ENCODE results near the gene SIX2. TPM values are rescaled to one million over a fixed set of nuclear protein-coding genes. Genes with fewer than 3 reads are reported as not detected.

The SIX2 gene
- total RNA-seq, 1 donor from 2014 or later: not detected

- TF ChIP-seq EZH2phosphoT487 (IDR thresholded peaks at IDR 0.05) (no peak), EZH2 (IDR thresholded peaks at IDR 0.05) (no peak)
- TF ChIP-seq, protein P1, sequence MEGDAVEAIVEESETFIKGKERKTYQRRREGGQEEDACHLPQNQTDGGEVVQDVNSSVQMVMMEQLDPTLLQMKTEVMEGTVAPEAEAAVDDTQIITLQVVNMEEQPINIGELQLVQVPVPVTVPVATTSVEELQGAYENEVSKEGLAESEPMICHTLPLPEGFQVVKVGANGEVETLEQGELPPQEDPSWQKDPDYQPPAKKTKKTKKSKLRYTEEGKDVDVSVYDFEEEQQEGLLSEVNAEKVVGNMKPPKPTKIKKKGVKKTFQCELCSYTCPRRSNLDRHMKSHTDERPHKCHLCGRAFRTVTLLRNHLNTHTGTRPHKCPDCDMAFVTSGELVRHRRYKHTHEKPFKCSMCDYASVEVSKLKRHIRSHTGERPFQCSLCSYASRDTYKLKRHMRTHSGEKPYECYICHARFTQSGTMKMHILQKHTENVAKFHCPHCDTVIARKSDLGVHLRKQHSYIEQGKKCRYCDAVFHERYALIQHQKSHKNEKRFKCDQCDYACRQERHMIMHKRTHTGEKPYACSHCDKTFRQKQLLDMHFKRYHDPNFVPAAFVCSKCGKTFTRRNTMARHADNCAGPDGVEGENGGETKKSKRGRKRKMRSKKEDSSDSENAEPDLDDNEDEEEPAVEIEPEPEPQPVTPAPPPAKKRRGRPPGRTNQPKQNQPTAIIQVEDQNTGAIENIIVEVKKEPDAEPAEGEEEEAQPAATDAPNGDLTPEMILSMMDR (IDR thresholded peaks at IDR 0.05): no peak
Measured at GRCh38 chr2:45024097-45024496, 14.8 kb upstream of the SIX2 start.

GRCh38 chr2:45020439-45020838 lies 11.2 kb upstream of the SIX2 start:
- no peak overlapping the region for H3K4me3 Mint-ChIP-seq
- TF ChIP-seq EZH2 (IDR thresholded peaks at IDR 0.05) (no peak), EZH2phosphoT487 (IDR thresholded peaks at IDR 0.05) (no peak)
- TF ChIP-seq, protein P1 (IDR thresholded peaks at IDR 0.05): no peak
- Histone ChIP-seq H3K27ac (no peak overlapping the region), H3K36me3 (no peaks in the 10 kb centered on the region), H4K20me1 (ENCODE audit: low read depth) (no peaks in the 10 kb centered on the region), H3K9me3 (ENCODE audit: low read depth) (no peaks in the 10 kb centered on the region), H3K9ac (no peak overlapping the region), H2AFZ (replicated peaks) (no peak overlapping the region), H3F3A (ENCODE audit: low read depth) (no peaks in the 10 kb centered on the region), H3K4me1 (peaks cover 6% of the 10 kb centered on the region), H3K4me3 (no peak overlapping the region), H3K79me2 (ENCODE audit: low read depth) (no peaks in the 10 kb centered on the region), H3K4me2 (no peak overlapping the region), H3K27me3 (peaks cover 20% of the 10 kb centered on the region)
- no peaks in the 10 kb centered on the region for H3K9me3 Mint-ChIP-seq
- no peak for DNase-seq (ENCODE audit: low spot score)
- H3K27ac Mint-ChIP-seq: no peak overlapping the region
- H3K36me3 Mint-ChIP-seq: no peaks in the 10 kb centered on the region
- H3K27me3 Mint-ChIP-seq (ENCODE audit: insufficient read depth, low read depth): peaks cover 13% of the 10 kb centered on the region
- peaks cover 2% of the 10 kb centered on the region for H3K4me1 Mint-ChIP-seq

More at GRCh38 chr2:45024097-45024496, 14.8 kb upstream of the SIX2 start:
- Histone ChIP-seq H3K9ac (no peak overlapping the region), H2AFZ (replicated peaks) (no peak overlapping the region), H3K4me1 (no peaks in the 10 kb centered on the region), H3K27me3 (no peaks in the 10 kb centered on the region), H3K9me3 (ENCODE audit: low read depth) (no peaks in the 10 kb centered on the region), H3F3A (ENCODE audit: low read depth) (no peaks in the 10 kb centered on the region), H3K79me2 (ENCODE audit: low read depth) (no peaks in the 10 kb centered on the region), H3K27ac (no peak overlapping the region), H3K36me3 (no peaks in the 10 kb centered on the region), H4K20me1 (ENCODE audit: low read depth) (no peaks in the 10 kb centered on the region), H3K4me2 (no peak overlapping the region), H3K4me3 (no peak overlapping the region)
- H3K4me1 Mint-ChIP-seq: peaks cover 3% of the 10 kb centered on the region
- H3K27me3 Mint-ChIP-seq (ENCODE audit: insufficient read depth, low read depth): no peaks in the 10 kb centered on the region
- no peak overlapping the region for H3K27ac Mint-ChIP-seq
- H3K36me3 Mint-ChIP-seq: no peaks in the 10 kb centered on the region
- H3K4me3 Mint-ChIP-seq: no peak overlapping the region
- no peaks in the 10 kb centered on the region for H3K9me3 Mint-ChIP-seq
- no peak for DNase-seq (ENCODE audit: low spot score)

DNA sequence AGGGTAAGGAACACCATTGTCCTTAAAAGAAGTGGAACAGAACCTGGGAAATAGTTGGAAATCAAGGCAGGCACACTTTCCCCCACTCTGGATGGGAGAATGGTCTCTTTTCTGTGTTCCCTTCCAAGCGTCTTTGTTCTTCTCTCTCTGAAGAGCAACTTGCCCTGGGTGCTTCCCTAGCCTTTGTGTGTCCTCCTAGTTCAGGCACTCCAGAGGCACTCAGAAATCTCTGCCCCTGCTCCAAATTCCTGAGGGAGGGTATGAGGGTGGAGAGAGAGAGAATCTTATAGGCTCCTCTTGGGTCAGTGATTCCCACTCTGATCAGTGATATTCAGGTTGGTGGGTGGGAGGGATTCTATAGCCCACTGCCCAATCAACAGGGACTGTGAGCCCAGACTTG lies 8.8 kb upstream of the SIX2 start:
- Histone ChIP-seq H3K9ac (no peak overlapping the region), H3K4me1 (peaks cover 13% of the 10 kb centered on the region), H3K27me3 (peaks cover 44% of the 10 kb centered on the region), H2AFZ (replicated peaks) (peak overlapping the region; percentile 63), H3K27ac (no peak overlapping the region), H3K9me3 (ENCODE audit: low read depth) (no peaks in the 10 kb centered on the region), H3K4me2 (peak overlapping the region; percentile 6), H3K36me3 (no peaks in the 10 kb centered on the region), H3K79me2 (ENCODE audit: low read depth) (no peaks in the 10 kb centered on the region), H3F3A (ENCODE audit: low read depth) (peaks cover 13% of the 10 kb centered on the region), H3K4me3 (no peak overlapping the region), H4K20me1 (ENCODE audit: low read depth) (peaks cover 2% of the 10 kb centered on the region)
- peaks cover 9% of the 10 kb centered on the region for H3K4me1 Mint-ChIP-seq
- no peaks in the 10 kb centered on the region for H3K36me3 Mint-ChIP-seq
- TF ChIP-seq EZH2 (IDR thresholded peaks at IDR 0.05) (no peak), EZH2phosphoT487 (IDR thresholded peaks at IDR 0.05) (no peak)
- TF ChIP-seq, protein P1 (IDR thresholded peaks at IDR 0.05): no peak
- H3K9me3 Mint-ChIP-seq: no peaks in the 10 kb centered on the region
- peaks cover 27% of the 10 kb centered on the region for H3K27me3 Mint-ChIP-seq (ENCODE audit: insufficient read depth, low read depth)
- DNase-seq (ENCODE audit: low spot score): peak; percentile 46
- no peak overlapping the region for H3K4me3 Mint-ChIP-seq
- no peak overlapping the region for H3K27ac Mint-ChIP-seq

Data from neural progenitor cell (in vitro differentiated cells).